H9 (cell line): ENCODE results near the gene KCNJ12. TPM values are rescaled to one million over a fixed set of nuclear protein-coding genes. Genes with fewer than 3 reads are reported as not detected.
A peak's percentile ranks its signal among the peaks of the same experiment; 100 is the strongest.

Source experiments
- DNase-seq: peaks from one replicate; pipeline ENCODE4 v3.0.0-alpha.2; 2017
- H2AFZ ChIP-seq: one replicate; pipeline ENCODE4 v1.6.1; 2013; ENCODE audit warnings: mild to moderate bottlenecking, low read length, control low read depth, moderate library complexity
- H2AK5ac ChIP-seq: 2 replicates; pipeline ENCODE4 v1.6.1; 2013; ENCODE audit warnings: low read length, control low read depth, mixed read lengths; ENCODE audit not compliant: insufficient read length
- H2BK120ac ChIP-seq: one replicate; pipeline ENCODE4 v1.6.1; 2013; ENCODE audit warnings: low read depth, mild to moderate bottlenecking, low read length, control low read depth, inconsistent platforms; ENCODE audit not compliant: poor library complexity, severe bottlenecking
- H2BK12ac ChIP-seq: 2 replicates; pipeline ENCODE4 v1.6.1; 2013; ENCODE audit warnings: low read length, control low read depth, mixed read lengths, low read depth; ENCODE audit not compliant: insufficient read length
- H2BK15ac ChIP-seq: 2 replicates; pipeline ENCODE4 v1.6.1; 2013; ENCODE audit warnings: low read depth, low read length, control low read depth
- H2BK20ac ChIP-seq: one replicate; pipeline ENCODE4 v1.6.1; 2013; ENCODE audit warnings: low read depth, mild to moderate bottlenecking, low read length, control low read depth, inconsistent platforms; ENCODE audit not compliant: poor library complexity, severe bottlenecking
- H2BK5ac ChIP-seq: 2 replicates; pipeline ENCODE4 v1.6.1; 2013; ENCODE audit warnings: low read length, control low read depth, mixed read lengths; ENCODE audit not compliant: insufficient read length
- H3K14ac ChIP-seq: 2 replicates; pipeline ENCODE4 v1.6.1; 2013; ENCODE audit warnings: low read length, control low read depth; ENCODE audit not compliant: insufficient read depth
- H3K18ac ChIP-seq: 2 replicates; pipeline ENCODE4 v1.6.1; 2013; ENCODE audit warnings: low read depth, mild to moderate bottlenecking, mixed read lengths, low read length, control low read depth; ENCODE audit not compliant: insufficient read length
- H3K23ac ChIP-seq: 2 replicates; pipeline ENCODE4 v1.6.1; 2013; ENCODE audit warnings: low read length, control low read depth, mixed read lengths, low read depth; ENCODE audit not compliant: insufficient read length
- H3K23me2 ChIP-seq: 2 replicates; pipeline ENCODE4 v1.6.1; 2013; ENCODE audit warnings: low read depth, mild to moderate bottlenecking, mixed read lengths, low read length, control low read depth; ENCODE audit not compliant: insufficient read length, poor library complexity, severe bottlenecking
- H3K27ac ChIP-seq: 2 replicates; pipeline ENCODE4 v1.5.1; 2013; ENCODE audit warnings: low read length, control low read depth, mixed read lengths, low read depth; ENCODE audit not compliant: insufficient read length
- H3K27me3 ChIP-seq: 2 replicates; pipeline ENCODE4 v1.6.1; 2013; ENCODE audit warnings: low read length, control low read depth, inconsistent platforms; ENCODE audit not compliant: insufficient read depth
- H3K4ac ChIP-seq: 2 replicates; pipeline ENCODE4 v1.6.1; 2013; ENCODE audit warnings: low read depth, mild to moderate bottlenecking, control low read depth, inconsistent platforms, low read length, moderate library complexity
- H3K4me1 ChIP-seq: 2 replicates; pipeline ENCODE4 v1.6.1; 2013; ENCODE audit warnings: low read length, control low read depth, inconsistent platforms; ENCODE audit not compliant: insufficient read depth
- H3K4me2 ChIP-seq: 2 replicates; pipeline ENCODE4 v1.6.1; 2013; ENCODE audit warnings: low read length, control low read depth, mixed read lengths; ENCODE audit not compliant: insufficient read length, insufficient read depth
- H3K56ac ChIP-seq: 2 replicates; pipeline ENCODE4 v1.6.1; 2013; ENCODE audit warnings: low read depth, mild to moderate bottlenecking, mixed read lengths, low read length, control low read depth; ENCODE audit not compliant: insufficient read length
- H3K79me1 ChIP-seq: 2 replicates; pipeline ENCODE4 v1.6.1; 2013; ENCODE audit warnings: low read depth, mild to moderate bottlenecking, moderate library complexity, low read length, control low read depth, inconsistent platforms; ENCODE audit not compliant: insufficient read depth, poor library complexity, severe bottlenecking
- H3K79me2 ChIP-seq: 2 replicates; pipeline ENCODE4 v1.6.1; 2013; ENCODE audit warnings: low read length, control low read depth, inconsistent platforms; ENCODE audit not compliant: insufficient read depth
- H3K9ac ChIP-seq: 2 replicates; pipeline ENCODE4 v1.6.1; 2013; ENCODE audit warnings: low read length, control low read depth, mixed read lengths; ENCODE audit not compliant: insufficient read length; ENCODE audit errors: extremely low read depth
- H3K9me3 ChIP-seq: one replicate; pipeline ENCODE4 v1.6.1; 2013; ENCODE audit warnings: low read depth, low read length, inconsistent platforms; ENCODE audit not compliant: control insufficient read depth
- H3T11ph ChIP-seq: one replicate; pipeline ENCODE4 v1.6.1; 2013; ENCODE audit warnings: mild to moderate bottlenecking, low read length, control low read depth, inconsistent platforms
- H4K20me1 ChIP-seq: one replicate; pipeline ENCODE4 v1.6.1; 2013; ENCODE audit not compliant: control insufficient read depth, insufficient read length, insufficient read depth
- H4K5ac ChIP-seq: 2 replicates; pipeline ENCODE4 v1.6.1; 2013; ENCODE audit warnings: low read depth, mild to moderate bottlenecking, mixed read lengths, low read length, control low read depth; ENCODE audit not compliant: insufficient read length
- H4K8ac ChIP-seq: replicated peaks from 2 replicates; pipeline ENCODE4 v1.6.1; 2013; ENCODE audit warnings: low read length, control low read depth, mixed read lengths, low read depth; ENCODE audit not compliant: insufficient read length
- H4K91ac ChIP-seq: 2 replicates; pipeline ENCODE4 v1.6.1; 2013; ENCODE audit warnings: low read depth, mild to moderate bottlenecking, moderate library complexity, mixed read lengths, low read length, control low read depth; ENCODE audit not compliant: insufficient read length
- H3K27ac Mint-ChIP-seq, 3 experiments: 2 replicates in 2 of 3; 3 replicates in 1 of 3; pipeline ENCODE4 v1.8.0; 2020 to 2021; ENCODE audit warnings: mixed read lengths in 3 of 3, mild to moderate bottlenecking in 1 of 3, moderate library complexity in 1 of 3
- H3K27me3 Mint-ChIP-seq: 2 replicates; pipeline ENCODE4 v1.8.0; 2021; ENCODE audit warnings: low read depth, mild to moderate bottlenecking, moderate library complexity, mixed read lengths
- H3K36me3 Mint-ChIP-seq, 3 experiments: 2 replicates in 2 of 3; 3 replicates in 1 of 3; pipeline ENCODE4 v1.8.0; 2020 to 2021; ENCODE audit warnings: low read depth in 3 of 3, mixed read lengths in 3 of 3; ENCODE audit not compliant: insufficient read depth in 1 of 3
- H3K4me1 Mint-ChIP-seq, 2 experiments: 2 replicates each; pipeline ENCODE4 v1.8.0; 2020; ENCODE audit warnings: mixed read lengths in 2 of 2
- H3K4me3 Mint-ChIP-seq, 2 experiments: 2 replicates in 1 of 2; 3 replicates in 1 of 2; pipeline ENCODE4 v1.8.0; 2020 to 2021; ENCODE audit warnings: mild to moderate bottlenecking in 2 of 2, mixed read lengths in 2 of 2, moderate library complexity in 1 of 2
- H3K9me3 Mint-ChIP-seq, 2 experiments: 2 replicates in 1 of 2; 3 replicates in 1 of 2; pipeline ENCODE4 v1.8.0; 2020; ENCODE audit warnings: mild to moderate bottlenecking in 2 of 2, mixed read lengths in 2 of 2, moderate library complexity in 1 of 2
- WGBS: extraction: QIAGEN DNeasy Blood & Tissue Kit; methylation state at CpG from one replicate; pipeline ENCODE4 v1.1.7; 2013; ENCODE audit warnings: missing lambda C conversion rate, low lambda C conversion rate, mixed read lengths; ENCODE audit not compliant: insufficient read length; ENCODE audit errors: extremely low coverage; 5-methylcytosine and 5-hydroxymethylcytosine counted together
- total RNA-seq: library from RNA; stranded (reverse); gene quantifications from 2 replicates; pipeline ENCODE4 v1.2.1, GENCODE V29; 2021
- TF ChIP-seq, protein P1 (sequence below): fragments of 200-600 bp; sonication (generic); conservative IDR thresholded peaks from 3 replicates; pipeline ENCODE4 v1.8.0; 2021; ENCODE audit warnings: antibody characterized with exemption, mild to moderate bottlenecking

Gene KCNJ12
- total RNA-seq, 1 experiment from 2014 or later, result 0.39 TPM

DNA sequence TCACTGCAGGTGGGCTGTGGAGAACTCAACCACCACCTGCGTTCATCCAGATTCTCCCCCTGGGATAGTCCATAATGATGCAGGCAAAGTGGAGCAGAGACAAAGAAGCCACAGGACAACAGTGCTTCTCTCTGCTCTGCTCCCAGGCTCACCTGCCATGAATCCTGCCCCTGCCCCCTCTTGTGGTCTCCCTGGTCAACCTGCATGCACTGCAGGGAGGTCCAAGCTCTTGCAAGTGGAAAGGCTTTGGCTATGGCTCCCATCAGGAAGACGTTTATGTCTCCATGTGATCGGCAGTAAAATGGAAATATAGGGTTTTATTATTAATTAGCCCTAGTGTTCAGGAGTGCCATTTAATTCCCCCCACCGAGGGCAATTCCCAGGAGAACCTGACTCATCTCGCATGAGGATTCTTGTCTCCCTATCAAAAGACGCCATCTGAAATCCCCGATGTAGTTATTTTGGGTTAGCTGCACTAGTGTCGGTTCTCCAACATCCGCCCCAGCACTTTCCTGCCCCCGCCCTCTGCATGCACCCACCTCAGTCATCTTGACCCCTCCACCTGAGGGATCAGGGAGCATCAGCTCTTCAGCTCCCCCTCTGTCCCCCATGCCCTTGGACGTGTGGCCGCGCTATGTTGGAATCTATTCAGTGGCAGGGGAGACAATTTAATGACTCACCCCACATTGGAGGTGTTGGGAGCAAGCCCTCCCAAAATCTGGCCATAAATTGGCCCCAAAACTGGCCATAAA is 91.8 kb downstream of the KCNJ12 start:
- WGBS, result no CpG with 5 or more reads among the region's 13 CpGs
- TF ChIP-seq, protein P1, sequence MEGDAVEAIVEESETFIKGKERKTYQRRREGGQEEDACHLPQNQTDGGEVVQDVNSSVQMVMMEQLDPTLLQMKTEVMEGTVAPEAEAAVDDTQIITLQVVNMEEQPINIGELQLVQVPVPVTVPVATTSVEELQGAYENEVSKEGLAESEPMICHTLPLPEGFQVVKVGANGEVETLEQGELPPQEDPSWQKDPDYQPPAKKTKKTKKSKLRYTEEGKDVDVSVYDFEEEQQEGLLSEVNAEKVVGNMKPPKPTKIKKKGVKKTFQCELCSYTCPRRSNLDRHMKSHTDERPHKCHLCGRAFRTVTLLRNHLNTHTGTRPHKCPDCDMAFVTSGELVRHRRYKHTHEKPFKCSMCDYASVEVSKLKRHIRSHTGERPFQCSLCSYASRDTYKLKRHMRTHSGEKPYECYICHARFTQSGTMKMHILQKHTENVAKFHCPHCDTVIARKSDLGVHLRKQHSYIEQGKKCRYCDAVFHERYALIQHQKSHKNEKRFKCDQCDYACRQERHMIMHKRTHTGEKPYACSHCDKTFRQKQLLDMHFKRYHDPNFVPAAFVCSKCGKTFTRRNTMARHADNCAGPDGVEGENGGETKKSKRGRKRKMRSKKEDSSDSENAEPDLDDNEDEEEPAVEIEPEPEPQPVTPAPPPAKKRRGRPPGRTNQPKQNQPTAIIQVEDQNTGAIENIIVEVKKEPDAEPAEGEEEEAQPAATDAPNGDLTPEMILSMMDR, result 0 out of 3 replicates have a peak, but pooled peaks have one; percentile 15
- H3K4me3 Mint-ChIP-seq, result no peak overlapping the region
- Histone ChIP-seq H3K23me2 (peaks cover 10% of the 10 kb centered on the region), H4K8ac (no peak overlapping the region), H3T11ph (no peak overlapping the region), H3K23ac (no peak overlapping the region), H3K9ac (no peak overlapping the region), H3K4ac (no peak overlapping the region), H2BK12ac (no peak overlapping the region), H2AFZ (no peak overlapping the region), H3K79me1 (no peaks in the 10 kb centered on the region), H3K18ac (no peak overlapping the region), H2BK20ac (no peak overlapping the region), H3K27ac (no peak overlapping the region), H3K9me3 (no peaks in the 10 kb centered on the region), H3K4me2 (no peak overlapping the region), H4K5ac (no peak overlapping the region), H2BK5ac (no peak overlapping the region), H4K91ac (no peak overlapping the region), H2BK15ac (no peak overlapping the region), H3K27me3 (no peaks in the 10 kb centered on the region; the same call in 1 of the 2 replicates), H2AK5ac (no peak overlapping the region), H3K79me2 (no peaks in the 10 kb centered on the region), H3K4me1 (no peaks in the 10 kb centered on the region), H2BK120ac (no peak overlapping the region), H4K20me1 (no peaks in the 10 kb centered on the region), H3K14ac (no peak overlapping the region), H3K56ac (no peak overlapping the region)
- no peak for DNase-seq
- H3K27me3 Mint-ChIP-seq, result peaks cover 52% of the 10 kb centered on the region
- H3K4me1 Mint-ChIP-seq, result peaks cover 15 to 16% of the 10 kb centered on the region in 2 experiments
- H3K36me3 Mint-ChIP-seq, result peaks cover 0 to 3% (median 0%) of the 10 kb centered on the region in 3 experiments; a peak in 2 of 7 replicates
- no peak overlapping the region for H3K27ac Mint-ChIP-seq
- peaks cover 10 to 14% of the 10 kb centered on the region in 2 experiments for H3K9me3 Mint-ChIP-seq

Other genes with a start within 250 kb of the KCNJ12 start
- gene DHRS7B, start 249.4 kb upstream of the KCNJ12 start, total RNA-seq, result 17.2 and 20.3 TPM in 2 replicates
- gene TMEM11, start 162.2 kb upstream of the KCNJ12 start, total RNA-seq, result 32.5 and 34.3 TPM in 2 replicates
- gene NATD1, start 122.9 kb upstream of the KCNJ12 start, total RNA-seq, result 7.3 and 7.5 TPM in 2 replicates
- 26.1 and 27.0 TPM in 2 replicates for gene MAP2K3, start 91.6 kb upstream of the KCNJ12 start, total RNA-seq